GM12864 (cell line): ENCODE results near the gene CYRIA.

ENCODE experiments used
- DNase-seq: peaks from one replicate; pipeline ENCODE4 v3.0.0-alpha.2; 2011; ENCODE audit warnings: low read depth
- H3K4me3 ChIP-seq: 2 replicates; pipeline ENCODE4 v1.5.1; 2011; ENCODE audit warnings: mild to moderate bottlenecking, low read depth, low read length, control low read depth
- TF ChIP-seq, protein P1 (sequence below): IDR thresholded peaks from 2 replicates; pipeline ENCODE4 v1.5.1; 2011; ENCODE audit warnings: low read depth, mild to moderate bottlenecking, moderate library complexity, low read length, control low read depth, inconsistent platforms; ENCODE audit errors: missing control alignments

The CYRIA gene

DNA sequence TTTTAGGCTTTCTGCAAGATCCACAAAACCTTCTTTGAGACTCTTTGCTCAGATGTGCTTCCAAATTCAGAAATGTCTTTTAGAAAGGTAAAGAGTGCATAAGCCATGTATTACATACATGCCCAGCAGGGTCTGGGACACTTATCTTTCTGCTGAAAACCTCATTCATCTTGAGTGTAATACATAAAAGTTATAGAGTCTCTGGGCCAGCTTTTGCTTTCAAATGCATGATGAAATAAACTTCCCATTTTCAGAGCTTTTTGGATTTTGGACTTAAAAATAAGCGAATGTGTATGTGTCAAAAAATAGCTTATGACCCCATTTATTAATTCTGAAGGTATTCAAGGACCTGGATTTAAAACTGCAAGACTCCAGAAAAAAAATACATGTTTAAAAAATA, 8.0 kb downstream of the CYRIA start:
- TF ChIP-seq, protein P1, sequence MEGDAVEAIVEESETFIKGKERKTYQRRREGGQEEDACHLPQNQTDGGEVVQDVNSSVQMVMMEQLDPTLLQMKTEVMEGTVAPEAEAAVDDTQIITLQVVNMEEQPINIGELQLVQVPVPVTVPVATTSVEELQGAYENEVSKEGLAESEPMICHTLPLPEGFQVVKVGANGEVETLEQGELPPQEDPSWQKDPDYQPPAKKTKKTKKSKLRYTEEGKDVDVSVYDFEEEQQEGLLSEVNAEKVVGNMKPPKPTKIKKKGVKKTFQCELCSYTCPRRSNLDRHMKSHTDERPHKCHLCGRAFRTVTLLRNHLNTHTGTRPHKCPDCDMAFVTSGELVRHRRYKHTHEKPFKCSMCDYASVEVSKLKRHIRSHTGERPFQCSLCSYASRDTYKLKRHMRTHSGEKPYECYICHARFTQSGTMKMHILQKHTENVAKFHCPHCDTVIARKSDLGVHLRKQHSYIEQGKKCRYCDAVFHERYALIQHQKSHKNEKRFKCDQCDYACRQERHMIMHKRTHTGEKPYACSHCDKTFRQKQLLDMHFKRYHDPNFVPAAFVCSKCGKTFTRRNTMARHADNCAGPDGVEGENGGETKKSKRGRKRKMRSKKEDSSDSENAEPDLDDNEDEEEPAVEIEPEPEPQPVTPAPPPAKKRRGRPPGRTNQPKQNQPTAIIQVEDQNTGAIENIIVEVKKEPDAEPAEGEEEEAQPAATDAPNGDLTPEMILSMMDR = no peak
- DNase-seq = no peak
- H3K4me3 ChIP-seq = no peak overlapping the region

DNA sequence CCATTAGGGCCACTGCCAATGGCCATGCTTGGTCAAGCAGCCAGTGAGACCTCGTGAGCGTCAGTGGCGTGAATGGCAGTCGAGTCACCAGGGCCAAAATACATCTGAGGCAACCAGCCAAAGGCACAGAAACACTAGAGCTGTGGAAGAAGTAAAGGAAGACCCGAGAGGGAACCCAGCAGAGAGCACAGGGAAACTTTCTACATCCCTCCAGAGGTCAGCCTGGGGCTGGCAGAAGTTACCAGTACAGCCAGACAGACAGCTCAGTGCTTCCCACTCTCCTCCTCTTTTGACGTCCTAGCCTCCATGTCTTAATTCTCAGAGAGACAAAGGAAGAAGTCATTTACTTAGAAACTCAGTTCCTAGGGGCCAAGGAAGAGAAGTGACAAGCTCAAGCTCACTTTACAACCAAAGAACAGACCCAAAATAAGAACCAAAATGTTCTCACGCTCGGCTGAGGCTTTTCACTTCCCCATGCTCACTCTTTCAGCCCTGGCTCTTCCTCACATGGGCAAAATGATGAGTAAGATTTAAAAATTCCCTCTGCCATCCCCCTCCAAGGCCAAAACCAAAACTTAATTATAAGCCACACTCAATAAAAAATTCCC, 8.7 kb downstream of the CYRIA start:
- TF ChIP-seq, protein P1 = no peak
- peak; percentile 71 for DNase-seq
- H3K4me3 ChIP-seq = no peak overlapping the region

DNA sequence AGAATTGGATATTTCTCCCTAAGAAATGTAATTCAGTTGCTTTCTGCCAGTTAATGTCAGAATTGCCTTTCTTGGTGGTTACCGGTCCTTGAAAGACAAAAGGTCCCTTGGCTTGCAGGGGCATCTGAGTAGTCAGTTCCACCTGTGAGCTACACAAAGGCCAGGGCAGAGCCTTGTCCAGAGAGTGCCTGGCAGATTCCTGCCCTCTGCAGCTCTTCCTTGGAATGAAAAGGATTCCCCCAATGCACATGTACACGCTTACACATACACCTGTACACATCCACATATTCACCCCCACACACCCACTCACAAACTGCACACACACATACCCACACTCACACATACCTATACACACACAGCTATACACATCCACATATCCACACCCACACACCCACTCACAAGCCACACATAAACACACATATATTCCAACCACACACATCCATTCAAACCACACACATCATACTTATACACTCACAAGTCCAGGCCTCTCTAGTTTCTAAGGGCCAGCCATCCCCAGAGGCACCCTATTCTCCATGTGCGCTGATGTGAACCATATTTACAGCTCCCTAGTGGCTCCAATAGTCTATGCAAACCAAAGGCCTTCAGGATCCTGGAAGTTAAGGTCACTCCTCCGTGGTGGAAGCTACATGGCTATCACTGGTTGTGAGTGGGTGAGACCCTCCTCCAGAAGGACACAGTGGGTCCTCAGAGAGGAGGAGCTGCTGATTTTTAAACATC, 9.6 kb downstream of the CYRIA start:
- no peak for DNase-seq
- no peak overlapping the region for H3K4me3 ChIP-seq
- TF ChIP-seq, protein P1 = no peak

DNA sequence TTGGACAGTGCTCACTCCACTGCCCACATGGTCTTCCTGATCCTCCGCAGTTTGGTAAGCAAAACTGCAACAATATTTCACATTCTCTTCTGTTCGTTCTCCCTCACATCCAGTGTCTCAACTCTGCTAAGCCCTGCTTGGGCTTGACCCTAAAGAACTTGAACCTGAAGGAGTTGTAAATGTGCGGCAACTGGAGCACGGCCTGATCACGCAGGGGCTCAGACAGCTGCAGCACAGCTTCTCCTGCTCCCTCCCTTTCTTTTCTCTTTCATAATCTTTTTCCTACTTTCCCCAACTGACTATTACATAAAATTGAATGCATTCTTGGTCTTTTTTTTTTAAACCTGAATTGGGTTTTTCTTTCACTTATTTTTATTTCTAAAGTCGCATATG, 10.2 kb downstream of the CYRIA start:
- H3K4me3 ChIP-seq = no peak overlapping the region
- no peak for DNase-seq
- TF ChIP-seq, protein P1 = no peak

DNA sequence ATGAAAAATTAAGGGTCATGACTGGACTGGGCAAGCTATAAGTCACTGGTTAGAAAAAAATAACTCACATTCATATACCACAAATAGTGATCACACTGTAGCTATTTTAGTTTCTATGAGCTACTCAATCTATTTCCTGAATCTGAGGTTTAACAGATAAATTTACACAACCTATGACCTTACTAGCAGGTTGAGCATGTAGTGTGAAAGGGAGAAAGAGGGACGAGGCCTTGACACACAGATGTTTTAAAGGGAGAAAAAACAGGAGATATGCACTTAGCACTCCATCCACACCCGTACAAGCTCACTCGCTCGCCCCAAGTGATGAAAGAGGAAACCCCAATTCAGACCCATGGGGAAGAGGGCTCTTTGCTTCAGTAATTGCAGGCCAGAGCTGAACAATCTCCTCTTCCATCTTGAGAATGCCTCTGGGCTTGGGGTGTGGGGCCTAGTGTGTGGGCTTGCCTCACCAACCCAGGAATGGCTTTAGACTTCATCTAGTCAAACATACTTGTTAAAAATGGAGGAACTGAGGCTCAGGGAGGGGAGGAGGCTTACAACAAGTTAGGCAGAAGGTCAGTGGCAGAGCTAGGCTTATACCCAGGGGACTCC, 10.7 kb downstream of the CYRIA start:
- TF ChIP-seq, protein P1 = no peak
- no peak overlapping the region for H3K4me3 ChIP-seq
- DNase-seq = no peak

DNA sequence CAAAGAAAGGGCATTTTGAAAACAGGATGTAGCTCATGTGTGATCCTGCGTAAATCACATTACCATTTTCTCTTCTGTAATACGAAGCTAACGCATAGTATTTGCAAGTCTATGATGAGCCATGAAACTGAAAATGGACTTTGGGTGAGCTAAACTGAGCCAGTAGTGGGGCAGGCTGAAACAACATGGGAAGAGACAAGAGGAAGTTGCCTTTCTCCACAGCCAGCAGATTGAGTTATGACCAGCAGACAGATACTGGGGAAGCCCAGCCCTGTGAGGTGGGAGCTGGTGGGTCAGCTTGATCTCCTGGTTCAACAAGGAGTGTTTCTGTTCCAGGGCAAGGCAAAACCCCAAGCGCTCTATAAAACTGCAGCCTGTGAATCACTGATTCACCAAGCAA, 11.8 kb downstream of the CYRIA start:
- H3K4me3 ChIP-seq = no peak overlapping the region
- TF ChIP-seq, protein P1 = no peak
- DNase-seq = peak; percentile 49
